ENCODE measurements around the gene WASHC4. TPM values are rescaled to one million over a fixed set of nuclear protein-coding genes. Genes with fewer than 3 reads are reported as not detected.

WASHC4 gene
- total RNA-seq, 1 experiment from 2014 or later = 39.1 TPM

DNA sequence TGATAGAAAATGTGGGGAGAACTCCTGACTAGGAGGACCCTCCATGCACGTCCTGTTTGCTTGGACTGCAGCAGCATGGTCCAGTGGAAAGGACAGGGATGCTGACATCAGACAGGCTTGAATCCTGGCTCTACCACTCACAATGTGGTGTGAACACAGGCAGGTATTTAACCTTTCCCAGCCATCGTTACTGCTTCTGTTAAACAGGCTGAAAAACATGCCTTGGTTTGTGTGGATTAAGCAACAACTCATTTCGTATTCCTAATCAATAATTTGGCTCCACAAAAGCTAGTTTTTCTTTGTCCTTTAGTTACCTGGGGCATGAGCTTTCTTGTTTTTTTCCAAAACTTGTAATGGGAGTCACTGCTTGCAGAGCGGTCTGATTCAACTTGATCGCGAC, 87.4 kb downstream of the WASHC4 start:
- H3K27ac ChIP-seq (ENCODE audit: low read depth, low read length, poor library complexity, severe bottlenecking) = no peak overlapping the region
- TF ChIP-seq, protein P1, sequence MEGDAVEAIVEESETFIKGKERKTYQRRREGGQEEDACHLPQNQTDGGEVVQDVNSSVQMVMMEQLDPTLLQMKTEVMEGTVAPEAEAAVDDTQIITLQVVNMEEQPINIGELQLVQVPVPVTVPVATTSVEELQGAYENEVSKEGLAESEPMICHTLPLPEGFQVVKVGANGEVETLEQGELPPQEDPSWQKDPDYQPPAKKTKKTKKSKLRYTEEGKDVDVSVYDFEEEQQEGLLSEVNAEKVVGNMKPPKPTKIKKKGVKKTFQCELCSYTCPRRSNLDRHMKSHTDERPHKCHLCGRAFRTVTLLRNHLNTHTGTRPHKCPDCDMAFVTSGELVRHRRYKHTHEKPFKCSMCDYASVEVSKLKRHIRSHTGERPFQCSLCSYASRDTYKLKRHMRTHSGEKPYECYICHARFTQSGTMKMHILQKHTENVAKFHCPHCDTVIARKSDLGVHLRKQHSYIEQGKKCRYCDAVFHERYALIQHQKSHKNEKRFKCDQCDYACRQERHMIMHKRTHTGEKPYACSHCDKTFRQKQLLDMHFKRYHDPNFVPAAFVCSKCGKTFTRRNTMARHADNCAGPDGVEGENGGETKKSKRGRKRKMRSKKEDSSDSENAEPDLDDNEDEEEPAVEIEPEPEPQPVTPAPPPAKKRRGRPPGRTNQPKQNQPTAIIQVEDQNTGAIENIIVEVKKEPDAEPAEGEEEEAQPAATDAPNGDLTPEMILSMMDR (conservative IDR thresholded peaks at IDR 0.05; ENCODE audit: low read depth, low read length) = no peak
- no peak for TF ChIP-seq EZH2 (IDR thresholded peaks at IDR 0.05; ENCODE audit: borderline replicate concordance, low read depth, low read length, poor library complexity, severe bottlenecking)
- POLR2A ChIA-PET (ENCODE audit: low non-redundant PET) = no interaction called here
- H3K4me3 ChIP-seq (ENCODE audit: low read depth, low read length, poor library complexity, severe bottlenecking) = no peak overlapping the region
- no peak for DNase-seq (ENCODE audit: low spot score)
- peaks cover 12% of the 10 kb centered on the region for H3K36me3 ChIP-seq (ENCODE audit: insufficient read depth, low read length, poor library complexity, severe bottlenecking)
- no peaks in the 10 kb centered on the region for H3K9me3 ChIP-seq (ENCODE audit: low read depth, low read length, poor library complexity, severe bottlenecking)
- BruUV-seq (replicated peaks) = no TSS peak
- CTCF ChIA-PET = no interaction called here
- intact Hi-C loops (cut with micrococcal nuclease; ENCODE audit: unreplicated experiment) = no loop called here
- no peaks in the 10 kb centered on the region for H3K4me1 ChIP-seq (ENCODE audit: insufficient read depth, low read length, poor library complexity, severe bottlenecking)
- no peaks in the 10 kb centered on the region for H3K27me3 ChIP-seq (replicated peaks; ENCODE audit: insufficient read depth, low read depth, low read length, poor library complexity)

DNA sequence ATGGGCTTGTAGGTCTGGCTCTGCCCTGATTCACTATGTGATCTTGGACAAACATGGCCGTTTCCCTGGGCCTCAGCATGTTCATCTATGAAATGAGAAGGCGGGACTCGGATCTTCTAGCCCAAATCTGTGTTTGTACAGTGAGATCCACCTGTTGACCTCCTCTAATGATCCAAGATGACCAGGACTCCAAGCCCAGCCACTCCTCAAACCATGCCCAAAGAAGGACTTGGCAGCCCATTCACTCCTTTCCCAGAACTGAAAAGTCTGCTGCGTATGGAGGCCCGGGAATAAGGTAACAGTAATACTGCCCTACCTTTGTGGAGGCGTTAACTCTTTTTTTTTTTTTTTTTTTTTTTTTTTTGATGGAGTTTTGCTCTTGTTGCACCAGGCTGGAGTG, 88.6 kb downstream of the WASHC4 start:
- Histone ChIP-seq H3K4me1 (ENCODE audit: insufficient read depth, low read length, poor library complexity, severe bottlenecking) (no peaks in the 10 kb centered on the region), H3K9me3 (ENCODE audit: low read depth, low read length, poor library complexity, severe bottlenecking) (no peaks in the 10 kb centered on the region), H3K27ac (ENCODE audit: low read depth, low read length, poor library complexity, severe bottlenecking) (no peak overlapping the region), H3K4me3 (ENCODE audit: low read depth, low read length, poor library complexity, severe bottlenecking) (no peak overlapping the region), H3K27me3 (replicated peaks; ENCODE audit: insufficient read depth, low read depth, low read length, poor library complexity) (no peaks in the 10 kb centered on the region), H3K36me3 (ENCODE audit: insufficient read depth, low read length, poor library complexity, severe bottlenecking) (peaks cover 12% of the 10 kb centered on the region)
- no TSS peak for BruUV-seq (replicated peaks)
- intact Hi-C loops (cut with micrococcal nuclease; ENCODE audit: unreplicated experiment) = no loop called here
- TF ChIP-seq, protein P1 (conservative IDR thresholded peaks at IDR 0.05; ENCODE audit: low read depth, low read length) = no peak
- no peak for TF ChIP-seq EZH2 (IDR thresholded peaks at IDR 0.05; ENCODE audit: borderline replicate concordance, low read depth, low read length, poor library complexity, severe bottlenecking)
- DNase-seq (ENCODE audit: low spot score) = no peak
- ChIA-PET POLR2A (ENCODE audit: low non-redundant PET) (no interaction called here), CTCF (no interaction called here)

DNA sequence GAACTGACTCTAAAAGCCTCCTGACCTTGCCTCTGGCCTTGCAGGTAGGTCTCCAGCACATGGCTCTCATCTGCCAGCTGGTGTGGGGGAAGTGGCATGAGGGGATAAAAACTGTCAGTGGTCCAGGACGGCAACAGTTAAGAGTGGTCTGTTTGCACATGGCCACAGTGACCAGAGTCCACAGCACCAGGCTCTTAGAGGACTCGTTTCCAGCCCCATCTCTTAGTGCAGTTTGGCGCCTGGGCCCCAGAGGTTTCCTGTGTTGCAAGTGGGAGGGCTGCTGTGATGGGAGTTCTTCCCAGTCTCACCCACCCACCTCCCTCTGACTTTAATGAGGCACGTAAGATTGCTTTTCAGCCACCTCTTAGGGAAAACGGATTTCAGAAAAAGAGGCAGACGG, 91.4 kb downstream of the WASHC4 start:
- CTCF ChIA-PET = no interaction called here
- no peak for DNase-seq (ENCODE audit: low spot score)
- intact Hi-C loops (cut with micrococcal nuclease; ENCODE audit: unreplicated experiment) = no loop called here
- Histone ChIP-seq H3K27me3 (replicated peaks; ENCODE audit: insufficient read depth, low read depth, low read length, poor library complexity) (no peaks in the 10 kb centered on the region), H3K27ac (ENCODE audit: low read depth, low read length, poor library complexity, severe bottlenecking) (no peak overlapping the region), H3K4me1 (ENCODE audit: insufficient read depth, low read length, poor library complexity, severe bottlenecking) (no peaks in the 10 kb centered on the region), H3K4me3 (ENCODE audit: low read depth, low read length, poor library complexity, severe bottlenecking) (no peak overlapping the region), H3K9me3 (ENCODE audit: low read depth, low read length, poor library complexity, severe bottlenecking) (no peaks in the 10 kb centered on the region), H3K36me3 (ENCODE audit: insufficient read depth, low read length, poor library complexity, severe bottlenecking) (peaks cover 18% of the 10 kb centered on the region)
- TF ChIP-seq, protein P1 (conservative IDR thresholded peaks at IDR 0.05; ENCODE audit: low read depth, low read length) = no peak
- TF ChIP-seq EZH2 (IDR thresholded peaks at IDR 0.05; ENCODE audit: borderline replicate concordance, low read depth, low read length, poor library complexity, severe bottlenecking) = no peak
- BruUV-seq (replicated peaks) = no TSS peak
- POLR2A ChIA-PET (ENCODE audit: low non-redundant PET) = no interaction called here

Data from A673 (cell line).